ENCODE data around the gene CAPN2.
"Not testable (repeated sequence)": the region's sequence is repeated elsewhere in the genome, so short reads cannot be mapped to it uniquely, and the experiment has no call there.

The CAPN2 gene

DNA sequence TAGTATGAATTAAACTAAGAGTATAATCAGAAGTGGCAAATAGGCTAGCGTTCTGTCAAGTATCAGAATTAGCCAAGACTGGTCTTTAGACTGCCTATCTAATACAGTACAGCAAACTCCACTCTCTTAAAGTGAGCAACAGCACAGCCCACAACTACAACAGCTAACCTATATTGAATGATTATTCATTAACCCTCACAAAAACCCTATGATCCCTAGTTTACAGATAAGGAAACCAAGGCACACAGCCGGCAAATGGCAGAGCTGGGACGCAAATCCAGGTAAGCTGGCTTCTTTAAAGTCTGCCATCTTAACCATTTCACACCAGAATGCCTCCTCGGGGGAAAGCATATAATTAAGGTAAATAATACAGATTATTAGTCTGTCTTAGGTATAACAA is 81.4 kb downstream of the CAPN2 start:
- DNase-seq, result no peak

DNA sequence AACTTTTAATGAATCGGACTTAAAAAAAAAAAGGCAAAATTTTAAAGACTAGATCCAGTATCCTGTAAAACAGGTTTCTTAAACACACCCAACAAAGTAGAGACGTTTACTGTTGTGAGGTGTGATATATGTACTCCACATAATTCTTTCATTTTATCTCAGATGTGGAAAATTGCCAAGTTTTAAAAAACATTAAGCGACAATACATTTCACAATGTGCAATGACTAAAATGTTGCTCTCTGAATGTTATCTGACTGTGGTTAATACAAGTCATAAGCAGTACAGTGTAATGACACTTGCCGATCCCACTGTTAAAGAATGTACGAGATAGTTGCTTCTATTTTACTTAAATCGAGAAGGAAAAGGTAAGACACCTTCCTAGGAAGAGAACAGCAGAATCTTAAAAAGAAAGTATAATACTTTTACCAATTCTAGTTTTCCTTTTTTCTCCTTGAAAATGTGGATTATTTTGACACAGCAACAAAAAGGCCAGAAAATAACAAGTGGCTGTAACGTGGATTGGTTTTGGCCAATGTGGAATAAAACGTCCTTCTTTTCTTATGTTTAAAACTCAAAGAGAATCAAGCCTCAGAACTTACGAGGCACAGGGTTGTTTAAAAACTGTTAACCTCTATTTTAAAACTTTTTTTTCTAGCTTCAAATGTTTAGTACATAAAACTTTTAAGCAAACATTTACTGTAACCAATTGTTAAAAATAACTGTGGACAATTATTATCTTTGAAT is 82.0 kb downstream of the CAPN2 start:
- no peak for DNase-seq

DNA sequence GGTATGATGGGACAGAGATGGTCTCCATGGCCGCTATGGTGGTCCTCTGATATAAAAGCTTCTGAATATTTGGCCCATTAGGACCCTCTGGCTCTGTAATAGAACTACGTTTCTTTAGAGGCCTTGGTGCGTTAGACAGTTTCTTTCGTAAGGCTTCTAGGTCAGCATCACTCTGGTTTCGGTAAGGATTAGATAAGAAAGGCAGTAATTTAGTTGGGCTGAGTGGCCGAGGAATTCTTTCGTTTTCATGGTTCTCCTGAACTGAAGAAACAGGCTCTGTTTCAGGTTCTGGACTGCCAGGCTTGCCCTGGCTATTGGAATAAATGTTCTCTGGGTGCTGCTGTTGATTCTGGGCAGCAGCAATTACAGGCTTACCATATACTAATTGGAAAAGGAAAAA is 83.9 kb downstream of the CAPN2 start:
- DNase-seq, result no peak

DNA sequence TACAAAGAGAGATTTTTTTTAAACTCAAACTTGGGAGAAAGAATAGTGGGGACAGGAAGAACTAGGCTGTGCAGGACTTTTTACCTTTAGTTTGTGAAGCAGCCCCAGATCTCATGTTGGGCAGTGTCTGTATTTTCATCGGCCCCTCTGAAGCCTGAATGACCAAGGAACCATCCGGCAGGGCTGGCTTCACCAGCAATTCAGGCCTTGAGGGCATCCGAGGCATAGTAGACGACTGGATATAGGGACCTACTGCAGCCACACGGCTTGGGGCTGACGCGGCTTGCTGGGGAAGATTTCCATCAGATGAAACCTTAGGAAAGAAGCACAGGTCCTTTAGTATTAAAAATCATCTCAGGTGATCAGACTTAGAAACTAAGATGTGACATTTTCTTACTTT is 89.7 kb downstream of the CAPN2 start:
- DNase-seq, result no peak

DNA sequence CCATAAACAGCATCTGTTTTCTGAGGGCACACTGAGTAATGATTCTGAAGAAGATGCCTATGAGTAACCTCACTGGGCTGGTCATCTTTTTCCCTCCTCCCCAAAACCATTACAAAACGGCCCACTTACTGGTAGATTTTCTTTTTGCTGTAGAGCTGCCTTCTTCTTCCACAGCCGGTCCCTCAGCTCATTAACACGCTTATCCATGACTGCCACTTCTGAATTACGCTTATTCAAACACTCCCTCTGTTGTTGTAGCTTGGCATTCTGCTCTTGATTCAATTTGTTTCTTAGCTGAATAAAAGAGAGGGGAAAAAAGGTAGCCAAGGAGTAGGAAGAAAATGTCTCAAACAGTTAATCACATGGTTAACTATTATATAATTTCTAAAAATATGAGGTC is 90.3 kb downstream of the CAPN2 start:
- DNase-seq, result no peak

DNA sequence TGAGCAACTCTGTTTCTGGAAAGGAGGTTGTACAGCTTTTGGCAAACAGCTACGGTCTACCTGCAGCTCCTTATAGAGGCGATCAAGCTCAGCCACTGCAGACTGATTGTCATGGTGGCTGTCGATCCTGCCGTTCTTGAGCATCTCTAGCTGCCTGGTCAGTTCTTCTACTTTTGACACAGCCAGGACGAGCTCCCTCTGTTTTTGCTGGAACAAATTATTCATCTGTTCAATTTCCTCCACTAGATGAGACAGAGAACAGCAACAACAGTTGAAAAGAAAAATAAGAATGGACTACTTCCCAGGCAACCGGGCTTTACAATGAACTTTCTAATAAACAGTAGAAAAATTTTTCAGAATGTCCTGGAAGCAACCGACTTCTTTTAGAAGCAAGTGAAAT is 90.9 kb downstream of the CAPN2 start:
- DNase-seq, result no peak

DNA sequence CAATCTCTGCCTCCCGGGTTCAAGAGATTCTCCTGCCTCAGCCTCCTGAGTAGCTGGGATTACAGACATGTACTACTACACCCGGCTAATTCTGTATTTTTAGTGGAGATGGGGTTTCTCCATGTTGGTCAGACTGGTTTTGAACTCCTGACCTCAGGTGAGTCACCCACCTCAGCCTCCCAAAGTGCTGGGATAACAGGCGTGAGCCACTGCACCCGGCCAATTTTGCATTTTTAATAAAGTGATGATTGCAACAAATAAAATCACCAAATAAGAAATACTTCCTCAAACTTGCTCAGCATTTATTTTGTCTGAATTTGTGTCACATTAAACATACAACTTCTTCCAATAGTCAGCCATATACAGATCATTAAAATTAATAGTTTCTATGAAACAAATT is 97.6 kb downstream of the CAPN2 start:
- DNase-seq, result not testable (repeated sequence)

DNA sequence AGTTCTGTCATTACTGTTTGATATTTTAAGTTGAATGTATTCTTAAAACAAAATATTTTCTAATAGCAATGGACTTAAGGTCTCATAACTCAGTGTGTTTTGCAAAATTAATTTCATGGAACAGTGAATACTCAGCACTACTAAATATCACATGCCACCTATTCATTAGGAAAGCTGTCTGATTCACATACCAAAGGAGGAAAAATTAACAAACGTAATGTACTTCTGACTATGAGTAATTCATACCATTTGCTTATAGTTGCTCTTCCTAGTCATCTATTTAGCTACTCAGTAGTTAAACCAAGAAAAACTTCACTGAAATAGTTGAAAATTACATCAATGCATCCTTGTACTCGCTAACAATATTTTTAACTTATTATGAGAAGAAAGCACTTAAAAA is 98.2 kb downstream of the CAPN2 start:
- no peak for DNase-seq

DNA sequence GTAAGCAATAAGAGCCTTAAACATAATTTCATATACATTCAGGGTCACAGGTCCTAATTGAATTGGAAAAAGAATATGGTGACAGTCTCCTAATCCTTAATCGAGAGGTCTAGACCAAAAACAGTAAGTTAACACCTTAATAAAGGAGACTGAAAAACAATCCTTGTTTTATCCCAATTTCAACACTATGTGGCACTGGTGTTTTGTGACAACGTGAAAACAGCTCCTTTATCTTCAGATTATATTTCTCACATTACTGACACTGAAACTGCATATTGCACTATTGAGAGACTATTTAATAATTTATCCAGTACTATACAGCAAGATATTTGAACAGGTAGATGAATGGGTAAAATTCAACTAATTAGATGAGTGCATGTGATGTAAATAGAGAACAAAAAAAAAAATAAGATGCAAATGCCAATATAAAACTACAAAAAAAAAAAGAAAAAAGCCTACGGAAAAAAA is 99.3 kb downstream of the CAPN2 start:
- peak; percentile 65 for DNase-seq

DNA sequence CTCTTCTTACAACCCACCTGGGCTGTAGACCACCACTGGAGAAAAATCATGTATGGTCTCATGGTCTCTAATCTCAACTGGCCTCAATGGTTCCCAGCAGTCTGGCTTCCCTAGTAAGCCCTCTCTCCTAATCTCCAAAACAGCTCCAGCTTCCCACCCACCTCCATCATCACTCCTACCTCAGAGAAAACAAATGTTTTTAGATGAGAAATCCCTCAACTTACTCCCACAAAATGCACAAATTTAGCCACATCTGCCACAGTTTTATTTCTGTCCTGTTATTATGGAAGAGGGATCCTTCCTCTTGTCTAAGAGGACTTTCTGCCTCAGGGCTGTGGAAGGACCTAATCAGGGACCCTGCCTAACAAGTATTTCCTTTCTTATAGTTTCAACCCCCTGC is 101.3 kb downstream of the CAPN2 start:
- no peak for DNase-seq

DNA sequence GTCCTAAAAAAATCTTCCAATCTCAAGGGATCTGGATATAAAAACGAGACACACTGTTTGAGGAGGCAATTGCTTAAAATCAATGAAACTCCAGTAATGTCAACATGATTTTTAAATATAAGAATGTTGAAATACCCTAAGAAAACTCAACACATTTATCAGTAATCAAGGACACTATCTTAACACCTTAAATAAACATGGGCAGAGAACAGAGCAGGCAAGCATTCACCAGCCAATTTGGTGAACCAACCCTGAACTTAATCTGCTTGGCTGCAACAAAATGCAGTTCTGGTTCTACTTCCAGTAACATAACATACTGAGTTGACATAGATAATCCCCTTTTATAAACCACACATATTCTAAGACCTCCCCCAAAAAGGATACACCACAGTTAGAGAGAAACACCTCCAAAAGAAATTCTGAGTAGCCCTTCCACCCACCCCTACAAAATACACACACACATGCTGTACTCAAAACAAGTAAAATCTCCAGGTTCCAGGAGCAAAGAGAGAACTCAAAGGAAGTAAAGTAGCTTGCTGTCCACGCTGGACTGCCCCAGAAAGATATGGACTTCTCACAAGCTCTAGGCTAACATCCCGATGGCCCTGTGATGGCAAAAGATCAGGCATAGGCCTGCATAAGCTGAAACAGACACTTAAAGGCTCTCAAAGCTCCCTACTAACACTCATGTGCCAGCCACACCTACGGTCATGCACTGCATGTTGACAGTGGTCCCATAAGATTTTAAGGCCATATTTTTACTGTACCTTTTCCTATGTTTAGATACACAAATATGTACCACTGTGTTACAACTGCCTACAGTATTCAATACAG is 102.9 kb downstream of the CAPN2 start:
- no peak for DNase-seq

DNA sequence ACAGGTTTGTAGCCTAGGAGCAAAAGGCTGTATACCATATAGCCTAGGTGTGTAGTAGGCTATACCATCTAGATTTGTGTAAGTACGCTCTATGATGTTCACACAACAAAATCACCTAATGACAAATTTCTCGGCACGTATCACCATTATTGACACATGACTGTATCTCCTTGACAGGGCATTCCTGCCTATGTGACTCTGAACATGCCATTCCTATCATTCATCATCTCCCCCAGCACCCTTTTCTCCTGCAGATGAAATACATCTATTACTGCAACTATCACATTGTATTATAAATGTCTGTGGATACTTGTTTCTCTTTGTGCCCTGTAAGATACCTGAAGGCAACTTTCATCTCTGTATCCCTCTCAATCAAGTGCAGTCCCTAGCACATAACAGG is 103.5 kb downstream of the CAPN2 start:
- DNase-seq, result no peak

DNA sequence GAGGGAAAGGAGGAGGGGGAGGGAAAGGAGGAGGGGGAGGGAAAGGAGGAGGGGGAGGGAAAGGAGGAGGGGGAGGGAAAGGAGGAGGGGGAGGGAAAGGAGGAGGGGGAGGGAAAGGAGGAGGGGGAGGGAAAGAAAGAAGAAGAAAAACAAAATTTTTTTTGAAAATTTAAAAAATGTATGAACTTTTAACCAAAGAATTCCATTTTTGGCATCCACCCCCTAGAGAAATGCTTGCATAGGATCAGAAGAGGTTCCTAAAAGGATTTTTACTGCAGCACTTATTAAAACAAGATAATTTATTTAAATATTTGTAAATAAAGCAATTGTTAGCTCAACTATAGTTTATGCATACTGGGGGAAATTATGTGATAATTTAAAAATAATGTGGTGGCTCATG is 104.9 kb downstream of the CAPN2 start:
- DNase-seq, result not testable (repeated sequence)

DNA sequence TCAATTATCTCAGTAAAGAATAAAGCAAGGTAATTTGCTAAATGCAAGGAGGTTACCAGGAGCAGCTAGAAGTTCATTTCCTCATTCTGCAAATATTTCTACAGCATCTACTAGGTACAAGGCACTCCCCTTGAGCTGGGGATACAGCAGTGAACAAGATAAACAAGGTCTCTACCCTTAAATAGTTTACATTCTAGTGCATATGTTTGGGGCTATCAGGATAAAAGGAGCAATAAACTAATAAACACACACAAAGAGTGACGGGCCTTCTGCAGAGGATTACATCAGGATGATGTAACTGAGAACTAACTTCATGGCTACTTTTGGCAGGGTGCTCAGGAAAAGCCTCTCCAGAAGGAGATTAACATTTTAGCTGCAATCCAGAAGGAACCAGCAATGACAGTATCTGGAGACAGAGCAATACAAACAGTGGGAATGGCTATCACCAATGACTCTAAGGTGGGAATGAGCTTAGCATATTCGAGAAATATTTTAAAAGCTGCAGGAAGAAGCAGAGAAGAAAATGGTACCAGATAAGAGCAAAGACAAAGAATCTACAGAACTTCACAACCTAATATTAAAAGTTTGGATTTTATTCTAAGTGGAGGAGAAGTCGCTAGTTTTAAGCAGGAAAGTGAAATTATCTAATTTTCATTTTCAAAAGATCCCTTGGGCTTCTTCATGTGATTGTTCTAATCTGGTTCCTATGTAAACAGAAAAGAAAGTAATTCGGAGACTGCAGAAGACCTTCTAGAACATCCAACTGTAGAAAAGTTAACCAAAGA is 107.6 kb downstream of the CAPN2 start:
- no peak for DNase-seq

DNA sequence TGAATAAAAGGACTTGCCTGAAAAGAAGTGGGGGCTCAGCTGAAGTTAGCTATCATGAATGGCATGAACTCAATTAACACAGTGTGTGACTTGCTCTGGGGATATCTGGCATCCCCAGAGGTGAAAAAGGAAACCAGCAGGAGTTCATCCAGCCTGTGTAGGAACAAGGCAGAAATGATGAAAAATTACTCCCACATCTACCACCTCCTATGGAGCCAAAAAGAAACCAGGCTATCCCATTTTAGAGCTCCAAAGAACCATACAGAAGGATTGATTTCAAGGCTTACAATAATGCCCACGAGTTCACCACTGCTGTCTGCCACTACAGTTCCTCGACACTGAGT is 108.1 kb downstream of the CAPN2 start:
- no peak for DNase-seq

DNA sequence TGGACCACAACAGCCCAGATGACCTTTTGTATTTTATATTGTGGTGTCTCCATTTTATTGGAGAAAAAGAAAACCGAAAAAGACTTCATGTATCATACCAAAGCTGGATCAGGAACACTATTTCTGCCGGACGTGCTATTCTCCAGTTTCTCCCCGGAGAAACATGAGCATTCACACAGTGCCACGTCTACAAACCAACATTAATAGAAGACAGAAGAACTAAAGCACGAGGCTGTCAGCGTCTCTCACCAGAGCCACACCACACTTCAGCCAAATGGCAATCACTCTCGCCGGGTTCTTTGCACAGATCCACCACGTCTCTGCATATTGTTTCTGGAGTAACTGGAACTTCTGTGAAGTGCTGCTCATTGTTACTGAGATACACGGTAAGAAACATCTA is 108.6 kb downstream of the CAPN2 start:
- DNase-seq, result no peak

DNA sequence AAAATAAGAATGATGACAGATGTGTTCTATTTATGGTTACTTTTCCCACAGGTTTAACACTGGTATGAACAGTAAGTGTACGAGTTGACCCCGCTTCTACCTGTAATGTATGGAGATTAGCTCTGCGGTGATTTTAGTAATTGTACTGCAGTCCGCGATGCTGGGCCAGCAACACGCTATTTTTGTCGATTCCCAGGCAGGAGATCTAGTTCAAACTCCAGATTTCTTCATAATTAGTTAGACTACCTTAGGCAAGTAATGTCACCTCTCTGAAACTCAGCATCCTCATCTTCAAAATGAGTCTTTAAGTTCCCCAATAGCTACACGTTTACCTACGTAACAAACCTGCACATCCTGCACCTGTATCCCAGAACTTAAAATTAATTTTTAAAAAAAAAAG is 111.9 kb downstream of the CAPN2 start:
- no peak for DNase-seq

DNA sequence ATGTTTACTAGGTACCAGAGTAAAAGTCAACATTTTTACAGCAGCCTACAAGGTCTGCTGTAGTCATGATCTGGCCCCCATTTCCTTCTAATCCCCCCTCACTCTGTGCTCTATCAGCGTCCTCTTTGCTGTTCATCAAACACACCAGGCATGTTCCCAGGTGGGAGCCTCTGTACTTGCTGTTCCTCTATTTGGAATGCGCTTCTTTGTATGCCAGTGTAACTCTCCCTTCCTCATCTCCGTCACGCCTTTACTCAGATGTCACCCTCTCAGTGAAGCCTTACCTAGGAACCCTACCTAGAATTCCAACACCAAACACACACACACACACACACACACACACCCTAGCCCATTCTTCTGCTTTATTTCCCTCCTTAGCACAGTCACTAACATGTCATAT is 112.4 kb downstream of the CAPN2 start:
- no peak for DNase-seq

Measured in eye (tissue), 1 donor.